HG03097 (cell line): ENCODE measurements around the gene COL8A1.
"Not testable (repeated sequence)": the region's sequence is repeated elsewhere in the genome, so short reads cannot be mapped to it uniquely, and the experiment has no call there.

ENCODE experiments used
- ATAC-seq: cut with Tn5 transposase; IDR thresholded peaks from one replicate; pipeline ENCODE4 v1.9.1; 2021; ENCODE audit not compliant: unreplicated experiment, low FRiP score

The COL8A1 gene

DNA sequence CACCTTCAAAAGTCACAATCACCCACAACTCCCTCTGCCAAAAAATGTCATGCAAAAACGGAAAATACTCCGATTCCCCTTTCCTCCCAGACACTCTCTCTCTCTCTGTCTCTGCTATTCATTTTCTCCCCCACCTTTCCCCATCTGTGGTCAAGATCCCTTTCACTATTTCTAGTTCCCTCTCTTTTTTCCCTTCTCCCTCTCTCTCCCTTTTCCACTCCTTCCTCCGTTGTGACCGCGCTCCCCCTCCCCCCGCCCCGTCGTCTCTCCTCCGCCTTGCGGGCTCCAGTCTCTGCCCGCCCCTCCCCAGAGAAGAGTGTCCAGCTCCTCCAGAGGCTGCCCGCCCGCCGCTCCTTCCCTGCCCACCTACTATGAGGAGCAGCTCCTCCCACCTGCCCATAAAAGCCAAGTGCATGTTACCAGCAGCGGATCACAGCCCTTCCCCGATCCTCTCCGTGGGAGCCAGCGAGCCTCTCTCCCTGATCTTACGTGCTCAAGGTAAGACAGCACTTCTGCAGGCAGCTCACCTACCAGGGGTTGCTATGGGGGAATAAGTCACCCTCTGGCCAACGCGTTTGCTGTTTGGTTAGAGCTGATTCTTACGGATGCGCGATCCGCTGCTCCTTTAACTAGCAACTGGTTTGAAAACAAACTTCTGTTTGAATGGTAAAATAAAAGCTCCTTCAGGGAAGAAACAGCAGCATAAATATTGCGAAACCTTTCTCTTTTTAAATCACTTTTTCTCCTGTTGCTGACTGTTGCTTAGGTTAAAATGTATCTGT lies at the start of gene COL8A1:
Gene COL8A1 (plus strand): TSS at position 428 of the 782 bp plus-strand sequence. CDS start 152,089 bp downstream, outside the sequence.
- no peak for ATAC-seq

DNA sequence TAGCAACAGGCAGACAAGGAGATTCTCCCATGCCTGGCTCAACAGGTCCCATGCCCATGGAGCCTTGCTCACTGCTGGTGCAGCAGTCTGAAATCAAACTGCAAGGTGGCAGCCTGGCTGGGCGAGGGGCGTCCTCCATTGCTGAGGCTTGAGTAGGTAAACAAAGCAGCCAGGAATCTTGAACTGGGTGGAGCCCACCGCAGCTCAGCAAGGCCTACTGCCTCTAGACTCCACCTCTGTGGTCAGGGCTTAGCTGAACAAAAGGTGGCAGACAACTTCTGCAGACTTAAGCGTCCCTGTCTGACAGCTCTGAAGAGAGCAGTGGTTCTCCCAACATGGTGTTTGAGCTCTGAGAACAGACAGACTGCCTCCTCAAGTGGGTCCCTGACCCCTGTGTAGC lies 49.2 kb upstream of the COL8A1 start:
- not testable (repeated sequence) for ATAC-seq

DNA sequence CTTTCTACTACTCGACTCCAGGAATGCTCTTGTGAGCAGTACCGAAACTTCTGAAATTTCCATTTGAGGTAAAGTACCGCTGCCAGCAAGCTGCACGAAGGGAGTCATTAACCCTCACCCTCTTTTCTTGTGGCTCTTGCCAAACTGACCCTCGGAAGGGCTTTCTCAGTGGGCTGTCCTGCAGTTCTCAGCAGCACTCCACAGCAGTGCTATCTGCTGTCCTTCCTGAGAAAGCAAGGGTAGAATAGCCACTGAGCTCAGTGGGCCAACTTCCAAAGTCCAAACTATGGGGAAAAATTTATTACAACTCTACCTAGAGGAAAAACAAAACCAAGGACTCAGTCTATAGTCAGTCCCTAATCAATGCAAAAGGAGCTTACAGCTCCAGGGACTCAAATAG lies 38.5 kb upstream of the COL8A1 start:
- ATAC-seq = no peak

DNA sequence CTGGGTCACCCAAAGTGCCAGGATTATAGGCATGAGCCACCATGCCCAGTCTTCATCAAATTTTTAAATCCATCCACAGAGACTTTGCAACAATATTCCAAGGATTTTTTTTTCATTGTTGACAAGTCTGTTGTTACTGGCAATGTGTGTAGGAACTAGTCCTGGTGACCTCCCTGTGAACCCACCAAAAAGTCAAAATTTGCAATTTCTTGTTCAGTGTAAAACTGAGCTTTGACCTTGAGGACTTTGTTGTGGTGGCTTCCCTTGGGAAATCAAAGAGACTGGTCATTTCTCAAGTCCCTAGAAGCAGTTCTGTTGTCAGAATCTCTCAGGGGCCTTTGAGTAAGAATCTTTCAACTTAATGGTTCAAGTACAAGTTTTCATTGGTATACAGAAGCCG lies 36.9 kb upstream of the COL8A1 start:
- no peak for ATAC-seq

DNA sequence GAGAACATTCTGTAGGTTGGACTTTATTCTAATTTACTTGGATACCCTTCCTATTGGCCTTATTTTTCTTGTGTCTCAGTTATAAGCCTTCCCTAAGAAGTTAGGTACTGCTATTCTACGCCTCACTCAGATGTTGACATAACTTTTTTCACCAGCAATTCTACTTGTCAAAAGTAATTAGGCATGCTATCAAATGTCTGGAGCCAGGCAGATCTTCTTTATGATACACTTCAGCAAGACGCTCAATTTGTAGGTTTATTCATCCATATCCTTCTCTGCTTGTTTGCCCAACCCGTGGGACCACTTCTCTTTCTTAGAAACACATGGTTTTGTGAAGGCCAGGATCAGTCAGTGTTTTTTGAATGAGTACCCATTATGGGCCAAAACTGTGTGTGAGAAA lies 36.2 kb upstream of the COL8A1 start:
- ATAC-seq = no peak

DNA sequence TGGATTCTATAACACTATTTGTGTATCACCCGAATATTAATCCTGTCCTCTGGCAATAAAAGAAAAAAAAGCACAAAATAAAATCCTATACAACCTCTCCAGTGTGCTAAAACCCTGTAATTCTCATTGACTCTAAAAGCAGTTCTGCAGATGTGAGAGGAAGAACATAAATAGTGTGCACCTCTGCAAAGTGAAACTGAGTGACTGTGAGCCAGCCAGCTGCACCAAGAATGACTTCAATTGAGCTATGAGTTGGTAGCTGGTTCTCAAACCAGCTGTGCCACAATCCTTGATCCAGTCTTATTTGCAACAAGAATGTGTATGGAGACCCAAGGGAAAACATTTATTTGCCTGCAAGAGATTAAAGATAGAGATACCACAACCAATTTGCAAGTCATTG lies 31.2 kb upstream of the COL8A1 start:
- no peak for ATAC-seq

DNA sequence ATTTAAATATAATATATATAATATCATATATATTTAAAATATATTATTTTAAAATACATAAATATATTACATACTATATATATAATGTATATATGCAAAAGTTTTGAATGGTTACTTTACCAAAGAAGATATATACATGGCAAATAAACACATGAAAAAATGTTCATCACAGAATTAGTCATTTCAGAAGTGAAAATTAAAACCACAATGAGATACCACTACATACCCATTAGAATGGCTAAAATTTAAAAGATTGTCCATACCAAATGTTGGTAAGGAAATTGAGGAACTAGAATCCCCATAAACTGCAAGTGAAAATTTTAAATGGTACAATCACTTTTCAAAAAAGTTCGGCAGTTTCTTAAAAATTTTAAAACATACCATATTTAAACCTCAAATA lies 23.6 kb upstream of the COL8A1 start:
- no peak for ATAC-seq

DNA sequence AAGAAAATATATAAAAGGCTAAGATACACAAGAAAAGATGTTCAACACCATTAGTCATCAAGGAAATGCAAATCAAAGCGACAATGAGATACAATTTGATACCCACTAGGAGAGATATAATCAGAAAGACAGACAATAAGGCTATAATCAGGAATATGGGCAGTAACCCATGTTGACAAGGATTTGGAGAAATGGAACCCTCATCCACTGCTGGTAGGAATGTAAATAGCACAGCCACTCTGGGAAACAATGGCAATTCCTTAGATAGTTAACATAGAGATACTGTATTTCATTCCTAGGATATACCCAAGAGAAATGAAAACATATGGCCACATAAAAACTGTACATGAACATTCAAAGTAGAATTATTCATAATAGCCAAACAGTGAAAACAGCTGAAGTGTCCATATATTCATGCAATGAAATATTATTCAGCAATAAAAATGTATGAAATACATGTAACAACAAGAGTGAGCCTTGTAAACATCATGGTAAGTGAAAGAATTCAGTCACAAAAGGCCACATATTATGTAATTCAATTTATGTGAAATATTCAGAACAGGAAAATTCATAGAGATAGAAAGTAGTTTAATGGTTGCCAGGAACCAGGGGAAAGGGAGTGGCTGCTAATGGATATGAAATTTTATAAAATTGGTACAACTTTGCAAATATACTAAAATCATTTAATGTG lies 18.2 kb upstream of the COL8A1 start:
- no peak for ATAC-seq

DNA sequence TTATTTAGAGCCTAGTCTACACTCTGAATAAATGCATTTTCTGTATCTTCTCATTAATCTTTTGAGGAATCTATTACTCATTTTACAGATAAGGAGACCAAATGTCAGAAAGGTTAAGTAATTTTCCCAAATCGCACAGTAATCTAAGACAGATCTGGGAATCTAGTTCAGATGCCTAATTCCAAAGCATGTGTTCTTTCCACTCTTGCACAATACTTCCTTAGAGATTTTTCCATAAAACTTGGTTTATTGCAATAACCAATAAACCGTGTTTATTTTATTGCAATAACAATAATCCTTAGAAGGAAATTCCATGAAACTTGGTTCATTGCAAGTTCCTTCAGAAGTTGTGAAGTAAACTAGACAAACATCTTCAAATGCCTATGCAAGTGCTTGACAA lies 17.4 kb upstream of the COL8A1 start:
- no peak for ATAC-seq

DNA sequence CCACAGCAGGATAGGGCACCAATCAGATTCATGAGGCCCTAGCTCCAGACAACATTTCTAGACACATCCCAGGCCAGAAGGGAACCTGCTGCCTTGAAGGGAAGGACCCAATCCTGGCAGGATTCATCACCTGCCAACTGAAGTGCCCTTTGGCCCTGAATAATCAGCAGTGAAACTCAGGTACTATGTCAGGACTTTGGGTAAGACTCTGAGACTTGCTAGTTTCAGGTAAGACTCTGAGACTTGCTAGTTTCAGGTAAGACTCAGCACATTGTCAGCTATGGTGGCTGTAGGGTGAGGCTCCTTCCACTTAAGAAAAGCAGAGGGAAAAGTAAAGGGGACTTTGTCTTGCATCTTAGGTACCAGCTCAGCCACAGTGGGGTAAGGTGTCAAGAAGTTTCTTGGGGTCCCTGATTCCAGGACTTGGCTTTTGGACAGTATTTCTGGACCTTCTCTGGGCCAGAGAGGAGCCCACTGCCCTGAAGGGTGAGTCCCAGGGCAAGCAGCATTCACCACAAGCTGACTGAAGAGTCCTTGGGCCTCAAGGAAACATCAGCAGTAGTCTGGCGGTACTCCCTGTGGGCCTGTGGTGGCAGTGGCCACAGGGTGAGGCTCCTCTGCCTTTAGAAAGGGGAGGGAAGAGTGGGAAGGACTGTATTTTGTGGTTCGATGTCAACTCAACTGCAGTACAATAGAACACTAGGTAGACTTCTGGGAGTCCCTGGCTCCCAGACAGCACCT lies 13.7 kb upstream of the COL8A1 start:
- no peak for ATAC-seq

DNA sequence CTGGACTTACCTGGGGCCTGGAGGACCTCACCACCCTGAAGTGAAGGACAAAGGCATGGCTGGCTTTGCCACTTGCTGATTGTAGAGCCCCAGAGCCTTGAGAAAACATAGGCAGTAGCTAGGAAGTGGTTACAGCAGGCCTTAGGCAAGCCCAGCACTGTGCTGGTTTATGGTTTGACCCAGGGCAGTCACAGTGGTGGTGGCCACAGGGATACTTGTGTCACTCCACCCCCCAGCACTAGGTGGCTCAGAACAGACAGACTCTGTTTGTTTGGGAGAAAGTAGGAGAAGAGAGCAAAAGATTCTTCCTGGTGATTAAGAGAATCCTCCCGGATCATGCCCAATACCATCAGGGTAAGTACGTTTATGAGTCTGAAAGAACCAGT lies 13.2 kb upstream of the COL8A1 start:
- no peak for ATAC-seq

DNA sequence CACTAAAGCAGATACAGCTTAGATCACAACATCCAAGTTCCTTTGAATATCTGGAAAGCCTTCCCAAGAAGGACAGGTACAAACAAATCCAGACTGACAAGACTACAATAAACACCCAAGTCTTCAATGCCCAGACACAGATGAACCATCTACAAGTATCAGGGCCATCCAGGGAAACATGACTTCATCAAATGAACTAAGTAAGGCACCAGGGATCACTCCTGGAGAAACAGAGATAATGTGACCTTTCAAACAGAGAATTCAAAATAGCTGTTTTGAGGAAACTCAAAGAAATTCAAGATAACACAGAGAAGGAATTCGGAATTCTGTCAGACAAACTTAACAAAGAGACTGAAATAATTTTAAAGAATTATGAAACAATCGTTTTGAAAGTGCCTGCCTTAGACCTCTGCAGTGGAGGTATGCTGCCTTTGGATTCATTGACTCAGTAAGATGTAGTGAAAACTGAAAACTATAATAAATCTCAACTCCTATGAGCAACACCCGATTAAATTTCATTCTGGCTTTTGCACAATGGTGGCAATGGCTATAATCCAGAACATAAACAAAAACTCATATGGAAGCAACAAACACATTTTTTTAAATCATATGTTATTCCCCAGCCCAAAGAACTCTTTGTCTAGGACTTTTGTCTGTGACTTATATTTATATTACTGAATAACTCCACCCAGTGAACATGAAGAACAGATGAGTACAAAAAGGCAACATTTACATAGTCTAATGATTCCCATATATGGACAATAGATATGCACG lies 12.6 kb upstream of the COL8A1 start:
- ATAC-seq = no peak

DNA sequence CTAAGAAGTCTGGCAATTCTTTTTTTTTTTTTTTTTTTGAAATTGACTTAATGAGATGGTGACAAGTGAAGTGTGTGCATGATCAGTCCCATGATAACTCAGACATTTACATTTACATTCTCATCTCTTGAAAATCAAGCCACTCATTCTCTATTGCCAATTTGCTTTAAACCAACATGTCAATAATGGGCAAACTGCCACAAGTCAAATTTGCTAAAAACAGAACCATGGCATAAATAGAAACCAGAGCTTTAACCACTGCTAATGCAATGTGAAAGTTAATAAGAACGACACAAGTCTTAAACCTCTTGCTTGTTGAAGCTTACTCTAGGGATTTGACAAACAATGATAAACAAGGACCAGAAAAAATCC lies 12.0 kb upstream of the COL8A1 start:
- peak; percentile 60 for ATAC-seq

DNA sequence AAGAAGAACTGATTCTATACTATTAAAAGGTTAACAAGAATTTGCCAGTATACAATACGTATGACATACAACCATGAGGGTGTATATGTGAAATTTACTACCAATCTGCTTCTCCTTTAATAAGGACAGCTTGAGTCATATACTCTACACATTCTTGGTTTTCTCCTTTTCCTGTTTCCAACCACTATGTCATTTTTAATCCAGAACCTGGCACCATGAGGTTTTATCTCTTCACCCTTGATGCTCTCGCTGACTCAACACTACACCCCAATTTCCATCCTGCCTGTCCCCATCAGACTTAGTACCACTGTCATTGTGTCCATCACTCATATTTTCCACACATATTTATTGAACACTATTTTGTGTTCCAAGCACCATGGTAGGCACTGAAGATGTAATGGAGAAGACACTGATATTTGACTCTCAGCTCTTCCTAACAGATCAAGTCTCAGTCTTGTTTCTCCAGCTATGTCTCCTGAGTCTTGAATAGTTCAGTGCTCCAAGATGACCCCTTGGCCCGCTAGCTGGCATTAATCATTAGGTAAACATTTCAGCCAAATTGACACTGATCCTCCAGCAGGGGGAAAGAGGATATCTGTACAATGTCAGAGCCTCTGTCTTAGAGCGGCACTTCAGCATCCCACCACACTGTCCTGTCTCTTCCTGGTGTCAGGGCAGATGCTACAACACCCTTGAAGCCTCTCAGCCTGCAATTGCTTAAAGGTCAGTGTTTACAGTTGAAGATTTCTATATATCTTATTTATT lies 11.2 kb upstream of the COL8A1 start:
- no peak for ATAC-seq

DNA sequence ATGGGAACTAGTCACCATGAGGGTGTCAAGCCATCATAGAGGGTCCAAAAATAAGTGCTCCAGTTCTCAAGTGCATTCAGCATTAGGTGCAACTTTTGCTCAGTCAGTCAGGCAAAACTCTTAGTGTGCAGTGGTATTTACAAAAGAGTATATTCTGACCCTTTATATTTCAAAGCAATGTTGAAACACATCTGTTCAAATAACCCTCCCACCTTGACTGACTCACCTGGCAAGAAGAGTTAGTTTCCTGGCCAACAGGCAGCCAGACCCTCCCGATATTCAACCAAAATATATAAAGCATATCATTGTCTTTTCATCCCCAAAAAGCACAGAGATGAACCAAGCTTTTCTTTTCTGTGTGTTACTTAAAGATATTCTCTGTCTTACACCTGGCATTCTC lies 7.6 kb upstream of the COL8A1 start:
- no peak for ATAC-seq

DNA sequence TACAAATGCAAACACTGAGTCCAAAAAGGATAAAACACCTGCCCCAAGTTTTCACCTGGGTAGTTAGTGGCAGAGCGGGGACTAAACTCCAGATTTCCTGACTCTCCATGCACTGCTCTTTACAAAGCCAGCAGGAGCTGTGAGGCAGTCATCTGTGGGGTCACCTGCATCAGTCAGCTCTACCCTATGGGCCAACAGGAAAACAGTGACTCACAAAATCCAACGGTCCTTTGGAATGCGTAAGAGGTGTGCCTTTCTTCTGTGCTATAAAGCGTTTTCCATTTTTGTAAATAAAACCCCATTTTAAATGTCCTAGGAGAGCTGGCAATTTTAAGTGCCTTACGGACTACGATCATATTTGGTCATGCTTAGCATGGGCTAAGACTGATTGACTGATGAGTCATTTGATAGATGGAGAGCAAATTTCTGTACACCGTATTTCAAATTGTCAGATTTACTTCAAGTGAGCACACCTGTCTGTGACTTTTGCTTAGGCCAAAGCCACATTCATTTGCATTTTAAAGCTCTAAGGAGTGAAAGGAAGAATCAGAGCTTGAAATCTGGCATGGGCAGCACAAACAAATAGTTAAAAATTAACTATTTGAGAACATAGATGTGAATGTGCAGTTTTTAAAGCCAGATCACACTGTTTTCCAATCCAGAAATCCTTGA lies 4.4 kb upstream of the COL8A1 start:
- peak; percentile 60 for ATAC-seq

DNA sequence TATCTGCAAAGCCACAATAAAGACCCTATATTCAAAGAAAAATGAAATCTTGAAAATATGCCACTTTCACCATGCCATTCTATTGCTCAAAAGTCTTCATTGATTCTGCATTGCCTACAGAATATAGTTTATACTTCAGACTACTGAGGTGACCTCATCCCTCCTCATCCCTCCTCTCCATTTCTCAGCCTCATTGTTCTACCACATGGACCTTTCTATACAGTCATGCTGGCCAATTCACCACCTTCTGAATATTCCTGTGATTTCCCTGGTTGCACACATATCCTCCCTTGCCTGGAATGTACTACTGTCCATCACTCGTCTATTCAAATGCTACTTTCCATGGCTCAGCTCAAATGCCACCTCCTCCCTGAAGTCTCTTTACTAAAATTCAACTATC lies 3.5 kb upstream of the COL8A1 start:
- no peak for ATAC-seq

DNA sequence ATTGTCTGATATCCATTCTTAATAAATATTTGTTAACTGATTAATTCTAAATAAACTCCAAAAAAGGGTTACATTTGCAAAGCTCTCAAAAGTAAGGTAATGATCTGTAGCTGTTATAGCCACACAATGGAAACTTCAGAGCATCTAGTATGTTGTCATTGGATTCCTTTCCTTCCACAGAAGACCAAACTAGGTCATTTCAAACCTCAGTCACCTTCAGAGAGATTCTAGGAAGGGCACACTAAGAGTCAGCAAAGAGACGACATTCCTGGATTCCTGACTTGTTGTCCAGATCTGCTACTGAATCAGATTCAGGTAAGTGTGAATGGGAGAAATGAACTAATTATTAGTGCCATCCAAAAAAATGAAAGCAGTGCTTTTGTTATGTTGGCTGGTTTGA lies 3.0 kb upstream of the COL8A1 start:
- ATAC-seq = no peak

DNA sequence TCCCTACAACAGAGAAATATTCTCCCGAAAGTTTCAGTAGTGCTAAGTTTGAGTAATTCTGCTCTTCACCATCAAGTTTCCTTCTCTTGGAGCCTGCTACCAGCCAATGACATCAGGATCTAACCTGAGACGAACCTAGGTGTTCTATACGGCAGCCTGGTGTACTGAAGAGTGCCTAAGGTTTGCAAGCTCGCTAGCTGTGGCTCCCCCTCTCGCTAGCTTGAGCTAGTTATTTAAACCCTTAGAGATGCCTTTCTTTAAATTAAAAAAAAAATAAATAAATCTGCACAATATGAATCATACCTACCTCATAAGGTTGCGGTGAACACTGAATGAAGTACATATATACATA lies 1.4 kb upstream of the COL8A1 start:
- ATAC-seq = no peak
